Nephron progenitor cell (in vitro differentiated cells): Measurements from ENCODE around the gene VRK2.
"Not testable (repeated sequence)": the region's sequence is repeated elsewhere in the genome, so short reads cannot be mapped to it uniquely, and the experiment has no call there.

Experiments
- DNase-seq: peaks from one replicate; pipeline ENCODE4 v3.0.0; 2021
- H3K27ac Mint-ChIP-seq: 2 replicates; pipeline ENCODE4 v1.8.0; 2021; ENCODE audit warnings: mild to moderate bottlenecking, moderate library complexity, mixed read lengths
- H3K27me3 Mint-ChIP-seq: 2 replicates; pipeline ENCODE4 v1.8.0; 2021; ENCODE audit warnings: mild to moderate bottlenecking, low read depth, mixed read lengths; ENCODE audit not compliant: poor library complexity
- H3K36me3 Mint-ChIP-seq: 2 replicates; pipeline ENCODE4 v1.8.0; 2021; ENCODE audit warnings: low read depth, mixed read lengths
- H3K4me1 Mint-ChIP-seq: 2 replicates; pipeline ENCODE4 v1.8.0; 2021; ENCODE audit warnings: mixed read lengths
- H3K4me3 Mint-ChIP-seq: 2 replicates; pipeline ENCODE4 v1.8.0; 2021; ENCODE audit warnings: mild to moderate bottlenecking, moderate library complexity, mixed read lengths
- H3K9me3 Mint-ChIP-seq: 2 replicates; pipeline ENCODE4 v1.8.0; 2021; ENCODE audit warnings: mild to moderate bottlenecking, moderate library complexity, mixed read lengths
- CTCF ChIP-seq: fragments of 200-600 bp; sonication (generic); IDR thresholded peaks from 2 replicates; pipeline ENCODE4 v1.5.0; 2021; ENCODE audit warnings: antibody characterized with exemption

VRK2 gene

GRCh38 chr2:58163913-58164312 lies 117.3 kb downstream of the VRK2 start:
- Mint-ChIP-seq H3K9me3 (no peaks in the 10 kb centered on the region), H3K27me3 (no peaks in the 10 kb centered on the region)
- TF ChIP-seq CTCF: no peak

GRCh38 chr2:58168130-58168529 lies 121.5 kb downstream of the VRK2 start:
- Mint-ChIP-seq H3K36me3 (peaks cover 46% of the 10 kb centered on the region), H3K9me3 (peaks cover 34% of the 10 kb centered on the region)
- DNase-seq, H3K4me3 Mint-ChIP-seq, H3K27me3 Mint-ChIP-seq, H3K4me1 Mint-ChIP-seq, H3K27ac Mint-ChIP-seq: not testable (repeated sequence)

More at GRCh38 chr2:58163913-58164312, 117.3 kb downstream of the VRK2 start:
- Mint-ChIP-seq H3K4me1 (no peaks in the 10 kb centered on the region), H3K27ac (no peak overlapping the region), H3K36me3 (peaks cover 30% of the 10 kb centered on the region), H3K4me3 (no peak overlapping the region)
- no peak for DNase-seq

- H3K4me1 Mint-ChIP-seq, H3K27me3 Mint-ChIP-seq, DNase-seq, H3K4me3 Mint-ChIP-seq, H3K27ac Mint-ChIP-seq: not testable (repeated sequence)
- Mint-ChIP-seq H3K36me3 (peaks cover 64% of the 10 kb centered on the region), H3K9me3 (peaks cover 50% of the 10 kb centered on the region)
Observed at GRCh38 chr2:58169845-58170244, 123.2 kb downstream of the VRK2 start.

- H3K4me3 Mint-ChIP-seq, H3K27me3 Mint-ChIP-seq, H3K27ac Mint-ChIP-seq, DNase-seq, H3K4me1 Mint-ChIP-seq: not testable (repeated sequence)
- peaks cover 56% of the 10 kb centered on the region for H3K9me3 Mint-ChIP-seq
- peaks cover 69% of the 10 kb centered on the region for H3K36me3 Mint-ChIP-seq
Observed at GRCh38 chr2:58170334-58170933, 123.8 kb downstream of the VRK2 start.

GRCh38 chr2:58171831-58172230 lies 125.2 kb downstream of the VRK2 start:
- not testable (repeated sequence) for H3K27ac Mint-ChIP-seq, DNase-seq, H3K27me3 Mint-ChIP-seq, H3K4me1 Mint-ChIP-seq, H3K4me3 Mint-ChIP-seq
- Mint-ChIP-seq H3K36me3 (peaks cover 82% of the 10 kb centered on the region), H3K9me3 (peaks cover 67% of the 10 kb centered on the region)

- peaks cover 93% of the 10 kb centered on the region for H3K36me3 Mint-ChIP-seq
- DNase-seq, H3K4me3 Mint-ChIP-seq, H3K4me1 Mint-ChIP-seq, H3K27ac Mint-ChIP-seq, H3K27me3 Mint-ChIP-seq: not testable (repeated sequence)
- H3K9me3 Mint-ChIP-seq: peaks cover 78% of the 10 kb centered on the region
Observed at GRCh38 chr2:58177187-58177586, 130.6 kb downstream of the VRK2 start.

- not testable (repeated sequence) for H3K27ac Mint-ChIP-seq, H3K4me1 Mint-ChIP-seq, DNase-seq, H3K4me3 Mint-ChIP-seq, H3K27me3 Mint-ChIP-seq
- peaks cover 49% of the 10 kb centered on the region for H3K9me3 Mint-ChIP-seq
- peaks cover 67% of the 10 kb centered on the region for H3K36me3 Mint-ChIP-seq
Observed at GRCh38 chr2:58180175-58180574, 133.6 kb downstream of the VRK2 start.

GRCh38 chr2:58180635-58181034 lies 134.0 kb downstream of the VRK2 start:
- H3K36me3 Mint-ChIP-seq: peaks cover 63% of the 10 kb centered on the region
- H3K9me3 Mint-ChIP-seq: peaks cover 45% of the 10 kb centered on the region
- no peak for DNase-seq
- TF ChIP-seq CTCF: no peak
- H3K4me3 Mint-ChIP-seq: no peak overlapping the region
- H3K27ac Mint-ChIP-seq: no peak overlapping the region
- H3K4me1 Mint-ChIP-seq: no peaks in the 10 kb centered on the region
- H3K27me3 Mint-ChIP-seq: peaks cover 2% of the 10 kb centered on the region

- TF ChIP-seq CTCF: no peak
- Mint-ChIP-seq H3K36me3 (peaks cover 61% of the 10 kb centered on the region), H3K4me1 (no peaks in the 10 kb centered on the region), H3K9me3 (peaks cover 30% of the 10 kb centered on the region), H3K4me3 (no peak overlapping the region), H3K27ac (no peak overlapping the region), H3K27me3 (peaks cover 2% of the 10 kb centered on the region)
- no peak for DNase-seq
Observed at GRCh38 chr2:58182527-58182926, 135.9 kb downstream of the VRK2 start.
